SIG-M5 treated with dmso at 0.1 percent for 504 hours (cell line): ENCODE measurements around the gene SLC9A9.
"Not testable (repeated sequence)": the region's sequence is repeated elsewhere in the genome, so short reads cannot be mapped to it uniquely, and the experiment has no call there.

Experiments used
- DNase-seq: peaks from one replicate; lab custom pipeline; 2025; ENCODE audit not compliant: unreplicated experiment; lab: John Stamatoyannopoulos, UW

SLC9A9 gene

DNA sequence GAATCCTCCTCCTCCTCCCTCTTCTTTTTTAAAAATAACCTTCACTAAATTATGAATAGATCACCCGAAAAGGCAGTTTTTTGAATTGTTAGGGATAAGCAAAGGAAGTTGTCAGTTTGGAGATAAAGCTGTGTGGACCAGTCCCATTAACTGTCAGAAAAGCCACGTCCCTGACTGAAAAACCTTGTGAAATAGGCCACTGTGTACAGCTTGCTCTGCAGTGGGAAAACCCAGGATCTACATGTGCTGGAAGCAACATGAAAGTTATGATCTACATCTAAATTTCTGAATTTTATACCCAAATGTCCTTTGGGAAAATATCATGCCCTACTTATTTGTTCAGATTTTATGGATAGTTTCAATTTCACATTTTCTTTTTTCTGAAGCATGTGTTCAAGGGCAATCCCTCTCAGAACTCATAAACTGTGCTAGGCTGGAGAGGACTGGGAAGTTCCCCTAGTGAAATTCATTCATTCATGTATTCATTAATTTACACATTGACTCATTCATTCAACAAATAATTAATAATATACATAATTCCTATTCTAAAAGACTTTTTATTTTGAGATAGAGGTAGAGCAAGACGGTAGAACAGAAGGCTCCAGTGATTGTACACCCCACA is 149.5 kb downstream of the SLC9A9 start:
- no peak for DNase-seq

DNA sequence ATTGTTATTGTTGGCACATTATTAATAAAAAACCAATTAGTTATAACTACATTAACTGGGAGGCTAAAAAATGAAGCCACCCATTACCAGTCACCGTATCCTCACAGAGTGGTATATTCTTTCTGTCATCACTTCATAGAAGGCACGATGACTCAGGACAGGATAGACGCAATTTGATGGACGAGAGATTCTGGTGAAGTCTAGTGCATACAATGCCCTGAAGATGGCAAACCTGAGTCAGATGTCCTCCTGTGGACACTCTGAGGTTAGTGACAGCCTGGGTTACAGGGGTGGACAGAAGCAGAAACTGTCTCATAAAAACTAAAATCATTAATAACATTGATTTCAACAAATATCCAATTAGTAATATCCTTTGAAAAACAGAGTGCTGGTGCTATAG is 150.3 kb downstream of the SLC9A9 start:
- no peak for DNase-seq

DNA sequence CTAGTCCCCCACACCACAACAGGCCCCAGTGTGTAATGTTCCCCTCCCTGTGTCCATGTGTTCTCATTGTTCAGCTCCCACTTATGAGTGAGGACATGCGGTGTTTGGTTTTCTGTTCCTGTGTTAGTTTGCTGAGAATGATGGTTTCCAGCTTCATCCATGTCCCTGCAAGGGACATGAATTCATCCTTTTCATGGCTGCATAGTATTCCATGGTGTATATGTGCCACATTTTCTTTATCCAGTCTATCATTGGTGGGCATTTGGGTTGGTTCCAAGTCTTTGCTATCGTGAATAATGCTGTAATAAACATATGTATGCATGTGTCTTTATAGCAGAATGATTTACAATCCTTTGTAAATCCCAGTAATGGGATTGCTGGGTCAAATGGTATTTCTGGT is 152.9 kb downstream of the SLC9A9 start:
- DNase-seq, result not testable (repeated sequence)

DNA sequence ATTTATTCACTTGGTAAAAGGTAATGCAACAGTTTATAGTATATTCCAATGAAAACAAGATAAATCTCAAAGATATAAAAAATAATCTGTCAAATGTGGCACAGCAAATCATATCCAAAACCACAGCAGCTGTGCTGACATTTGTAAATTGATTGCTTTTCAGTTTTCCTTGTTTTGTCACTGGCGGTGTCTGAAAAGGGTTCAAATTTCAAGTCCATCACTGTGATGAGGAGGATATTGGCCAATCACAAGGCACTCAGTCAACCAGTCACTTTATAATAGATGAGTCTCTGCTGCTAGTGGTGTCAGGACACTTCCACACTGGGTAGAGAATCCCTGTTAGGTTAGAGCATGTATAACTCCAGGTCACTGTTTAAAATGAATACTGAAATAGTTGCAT is 154.8 kb downstream of the SLC9A9 start:
- DNase-seq, result no peak

DNA sequence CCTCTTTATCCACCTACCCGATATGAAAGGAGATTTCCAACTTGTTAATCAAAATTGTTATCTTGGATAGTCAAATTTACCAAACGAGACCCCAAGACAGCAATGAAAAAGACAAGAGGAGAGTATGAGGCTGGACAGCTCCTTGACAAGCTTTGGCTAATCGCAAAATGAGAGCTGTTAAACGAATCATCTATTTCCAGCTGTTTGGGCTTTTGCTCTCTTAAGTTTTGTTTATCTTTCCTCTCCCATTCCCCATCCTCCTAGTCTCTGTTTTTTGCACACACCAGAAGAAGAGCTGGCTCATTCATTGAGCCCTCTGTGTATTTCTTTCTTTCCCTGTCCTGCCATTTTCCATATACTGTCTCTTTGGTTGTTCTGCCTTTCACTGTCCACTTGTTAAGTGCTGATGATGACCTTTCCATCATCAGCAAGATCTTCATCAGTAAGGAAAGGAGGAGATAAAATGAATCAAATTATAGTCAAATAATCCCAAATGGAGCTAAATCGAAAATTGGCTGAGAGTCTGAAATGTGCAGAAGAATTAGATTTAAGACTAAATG is 161.6 kb downstream of the SLC9A9 start:
- no peak for DNase-seq

DNA sequence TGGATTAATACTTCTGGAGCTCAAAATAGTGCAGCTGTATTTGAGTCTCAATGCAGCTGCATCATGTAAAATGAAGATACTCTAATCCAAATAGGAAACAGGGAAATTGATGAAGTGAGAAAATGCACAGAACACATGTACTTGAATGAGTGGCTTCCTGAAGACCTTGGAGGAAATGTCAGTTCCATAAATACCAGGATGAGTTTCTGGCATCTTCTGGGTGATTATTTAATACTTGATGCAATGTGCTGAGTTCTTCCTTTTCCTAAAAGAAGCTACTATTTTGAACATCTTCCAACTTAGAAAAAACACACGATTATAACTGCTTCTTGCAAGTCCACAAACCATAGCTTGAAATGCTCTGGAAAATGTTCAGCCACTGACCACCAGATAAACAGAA is 162.8 kb downstream of the SLC9A9 start:
- DNase-seq, result no peak

DNA sequence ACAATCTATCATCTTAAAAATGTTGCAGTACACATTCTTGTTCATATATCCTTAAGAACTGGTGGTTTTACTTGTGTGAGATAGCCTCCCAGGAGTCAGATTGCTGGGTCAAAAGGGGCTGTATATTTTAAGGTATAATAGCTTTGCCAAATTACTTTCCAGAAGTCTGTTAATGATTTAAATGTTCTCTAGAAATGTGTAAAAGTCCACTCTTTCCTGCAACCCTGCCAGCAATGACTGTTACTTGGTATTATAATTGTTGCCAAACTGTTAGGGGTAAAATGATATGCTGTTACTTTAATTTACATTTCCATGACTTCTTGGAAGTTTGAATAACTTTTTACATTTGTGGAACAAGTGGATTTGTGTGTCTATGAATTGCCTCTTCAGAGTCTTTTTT is 170.8 kb downstream of the SLC9A9 start:
- DNase-seq, result no peak

DNA sequence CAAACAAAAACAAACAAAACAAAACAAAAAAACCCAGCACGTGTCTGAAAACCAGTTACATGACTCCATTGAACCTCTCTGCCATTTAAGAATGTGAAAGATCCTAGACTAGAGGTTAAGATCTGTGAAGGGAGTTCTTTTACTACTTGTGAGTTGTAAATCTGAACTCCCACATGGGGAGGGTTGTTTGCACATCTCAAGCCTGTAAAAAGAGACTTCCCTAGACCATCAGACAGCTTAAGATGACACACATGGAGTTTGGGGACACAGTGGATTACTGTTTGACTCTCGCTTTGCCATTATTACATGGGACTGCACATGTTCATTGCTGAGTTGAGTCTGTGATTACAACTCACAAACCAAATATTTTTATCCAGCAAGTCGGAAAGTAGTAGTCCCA is 171.5 kb downstream of the SLC9A9 start:
- no peak for DNase-seq

DNA sequence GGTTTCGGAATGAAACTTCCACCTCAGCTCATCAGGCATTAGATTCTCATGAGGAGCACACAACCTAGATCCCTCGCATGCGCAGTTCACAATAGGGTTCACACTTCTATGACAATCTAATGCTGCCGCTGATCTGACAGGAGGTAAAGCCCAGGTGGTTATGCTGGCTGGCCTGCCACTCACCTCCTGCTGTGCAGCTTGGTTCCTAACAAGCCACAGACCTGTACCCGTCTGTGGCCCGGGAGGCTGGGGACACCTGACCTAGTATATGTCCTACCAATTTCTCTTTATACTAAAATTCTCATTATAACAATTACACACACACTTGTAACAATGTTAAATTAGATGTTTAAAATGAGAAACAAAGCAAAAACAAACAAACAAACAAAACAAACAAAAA is 172.2 kb downstream of the SLC9A9 start:
- DNase-seq, result no peak

DNA sequence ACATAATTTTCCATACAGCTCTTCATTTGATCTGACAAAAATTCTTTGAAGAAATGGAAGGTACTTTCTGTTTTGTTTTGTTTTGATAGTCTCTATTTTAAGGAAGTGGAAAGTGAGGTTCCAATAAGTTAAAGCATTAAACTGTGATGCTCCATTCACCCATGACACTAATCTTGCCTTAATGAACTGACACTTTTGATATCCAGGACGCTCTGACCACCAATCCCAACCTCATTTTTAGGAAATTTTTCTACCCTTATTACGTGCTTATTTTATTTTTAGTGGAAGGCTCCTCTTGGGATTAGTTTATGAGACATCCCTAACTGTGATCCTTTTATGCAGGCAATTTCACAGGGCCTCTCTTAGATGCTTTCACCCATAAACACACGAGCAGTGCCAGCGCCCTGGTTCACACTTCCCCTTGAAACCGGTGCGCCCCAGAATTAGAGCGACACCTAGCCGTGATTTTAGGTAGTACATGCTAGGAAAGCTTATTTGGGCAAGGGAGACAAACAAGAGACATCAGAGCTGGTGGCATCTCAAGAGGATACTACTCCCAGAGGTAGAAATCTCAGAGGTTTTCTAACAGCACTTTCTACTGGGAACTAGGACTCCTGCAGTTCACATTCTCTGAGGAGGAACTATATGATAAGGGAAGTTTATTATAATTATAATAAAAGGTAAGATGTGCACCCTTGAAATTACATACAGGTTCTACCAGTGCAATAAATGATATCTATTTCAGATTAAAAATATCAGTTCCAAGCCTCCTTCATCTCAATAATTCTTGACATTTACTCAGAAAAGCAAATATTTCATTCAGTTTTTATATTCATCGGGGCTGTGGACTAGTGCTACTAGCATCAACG is 173.9 kb downstream of the SLC9A9 start:
- peak; percentile 73 for DNase-seq

DNA sequence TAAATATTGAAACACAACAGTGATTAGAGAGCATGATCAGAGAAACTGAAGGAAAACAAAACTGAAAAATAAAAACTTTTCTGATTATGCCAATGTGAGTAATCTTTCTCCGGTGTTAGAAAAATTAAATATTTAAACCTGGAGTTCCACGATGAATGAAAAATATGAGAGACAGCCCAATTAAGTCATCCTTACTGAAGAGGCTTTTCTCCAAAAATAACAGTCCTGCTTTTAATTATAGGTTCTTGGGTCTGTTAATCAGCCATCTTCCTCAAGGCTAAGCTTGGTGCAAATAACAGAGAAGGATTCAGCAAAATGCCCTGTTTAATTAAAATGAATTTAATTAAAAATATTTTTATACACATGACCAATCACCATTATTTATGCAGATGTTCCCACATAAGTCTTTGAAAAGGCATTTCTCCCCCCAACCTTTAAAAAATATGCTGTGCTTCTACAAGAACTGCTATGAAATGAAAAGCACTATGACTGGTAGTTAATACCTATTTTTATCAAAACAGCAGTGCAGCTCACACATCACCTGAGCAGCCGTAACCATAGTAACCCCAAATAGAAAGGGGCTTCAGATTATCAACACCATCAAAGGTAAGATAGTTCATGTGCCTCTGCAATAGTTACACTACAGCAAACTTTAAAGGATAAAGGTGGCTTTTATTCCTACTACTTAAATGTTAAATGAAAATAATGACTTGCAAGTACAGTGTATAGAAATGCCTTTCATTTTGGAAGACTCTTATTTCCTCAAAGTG is 175.7 kb downstream of the SLC9A9 start:
- DNase-seq, result no peak

DNA sequence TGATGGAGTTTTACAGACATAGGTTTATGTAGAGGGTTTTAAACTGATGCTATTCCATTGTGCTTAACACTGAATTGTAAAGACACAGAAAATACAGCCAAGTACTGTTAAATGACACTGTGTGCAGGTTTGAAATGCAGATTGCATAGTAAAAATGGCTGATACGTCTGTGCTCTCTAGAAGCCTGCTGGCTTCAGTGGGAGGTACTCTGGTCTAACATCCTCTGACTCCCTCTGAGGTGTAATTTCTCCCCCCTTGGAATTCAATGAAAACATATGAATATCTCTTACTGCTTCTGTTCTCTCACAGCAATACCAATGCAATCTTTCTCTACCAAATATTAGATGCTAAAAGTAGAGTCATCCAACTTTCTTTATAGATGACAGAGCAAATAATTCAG is 176.6 kb downstream of the SLC9A9 start:
- no peak for DNase-seq

DNA sequence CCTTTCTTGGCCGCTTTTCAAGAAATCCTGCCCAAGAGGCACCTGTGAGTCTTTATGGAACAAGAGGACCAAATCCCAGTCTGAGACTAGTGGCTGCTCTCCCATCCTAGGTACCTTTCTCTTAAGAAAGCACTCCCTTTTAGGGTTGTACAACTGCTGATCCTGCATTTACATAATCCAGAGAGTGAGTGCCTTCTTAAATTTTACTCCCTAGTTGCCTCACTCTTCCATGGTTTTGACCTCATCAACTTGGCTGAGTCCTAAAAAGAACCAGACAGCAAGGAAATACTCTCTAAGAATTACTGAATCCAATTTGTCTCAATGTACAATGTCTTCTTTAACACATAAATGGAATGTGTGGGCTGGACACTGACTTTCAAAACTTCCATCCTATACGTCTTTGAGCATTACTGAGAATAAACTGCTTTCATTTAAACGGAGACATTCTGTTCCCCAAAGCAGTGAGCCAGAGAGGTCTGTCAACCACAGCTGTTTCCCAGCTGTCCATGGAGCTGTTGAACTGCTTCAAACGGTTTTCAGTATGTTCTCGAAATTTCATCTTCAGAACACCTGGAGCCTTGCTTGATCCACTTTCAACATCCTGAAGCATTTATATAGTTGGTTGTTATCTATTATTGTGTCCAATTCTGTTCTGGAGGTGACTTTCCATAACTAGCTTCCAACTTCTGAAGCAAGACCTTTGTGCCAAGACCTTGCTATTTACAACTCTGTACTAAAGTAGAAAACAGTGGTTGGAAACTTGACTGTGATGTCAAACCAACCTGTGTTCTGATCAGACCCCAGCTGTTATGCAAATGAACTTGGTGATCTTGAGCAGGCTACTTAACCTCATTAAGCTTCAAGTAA is 179.1 kb downstream of the SLC9A9 start:
- DNase-seq, result no peak

DNA sequence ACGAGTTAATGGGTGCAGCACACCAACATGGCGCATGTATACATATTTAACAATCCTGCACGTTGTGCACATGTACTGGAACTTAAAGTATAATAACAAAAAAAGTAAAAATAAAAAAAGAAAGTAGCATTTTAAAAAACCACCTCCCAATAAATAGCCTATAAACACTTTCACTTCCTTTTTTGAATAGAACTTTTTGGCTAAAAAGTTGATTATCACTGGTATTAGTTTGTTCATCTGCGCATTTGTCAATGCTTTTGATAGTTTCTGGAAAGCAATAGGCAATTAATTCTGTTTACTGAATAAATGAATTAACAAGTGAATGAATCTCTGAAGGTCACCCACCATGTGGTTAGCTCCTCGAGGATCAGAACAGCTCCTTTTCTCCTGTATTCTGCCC is 179.9 kb downstream of the SLC9A9 start:
- DNase-seq, result no peak

DNA sequence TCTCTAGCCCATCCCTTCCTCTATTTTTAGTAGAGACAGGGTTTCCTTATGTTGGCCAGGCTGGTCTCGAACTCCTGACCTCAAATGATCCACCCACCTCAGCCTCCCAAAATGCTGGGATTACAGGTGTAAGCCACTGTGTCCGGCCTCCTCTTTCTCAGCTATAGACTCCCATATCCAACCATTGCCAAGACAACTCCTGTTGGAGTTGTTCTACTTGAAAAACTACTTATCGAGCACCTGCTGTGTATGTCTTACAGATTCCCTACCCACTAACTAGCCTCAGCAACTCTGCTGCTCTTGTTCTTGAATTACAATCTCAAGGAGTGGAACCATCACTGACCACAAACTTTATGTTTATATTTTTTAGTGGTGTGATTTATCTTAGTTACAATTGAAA is 186.6 kb downstream of the SLC9A9 start:
- DNase-seq, result no peak

DNA sequence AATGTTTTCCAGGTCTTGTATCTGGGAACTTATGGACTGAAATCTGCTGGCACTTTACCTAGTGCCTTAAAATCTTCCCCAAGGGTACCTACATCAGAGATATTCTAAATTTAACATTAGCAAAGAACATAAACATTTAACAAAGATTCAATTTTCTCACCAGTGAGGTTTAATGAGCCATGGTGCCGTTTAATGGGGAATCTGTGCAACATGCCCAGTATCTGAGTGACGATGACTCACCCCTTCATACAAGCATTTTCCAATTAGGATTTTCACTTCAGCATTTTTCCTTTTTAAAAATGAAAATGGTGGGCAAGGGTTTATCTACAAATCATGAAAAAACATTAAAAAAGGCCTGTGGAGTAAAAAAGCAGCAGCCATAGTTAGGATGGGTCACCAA is 189.4 kb downstream of the SLC9A9 start:
- no peak for DNase-seq

DNA sequence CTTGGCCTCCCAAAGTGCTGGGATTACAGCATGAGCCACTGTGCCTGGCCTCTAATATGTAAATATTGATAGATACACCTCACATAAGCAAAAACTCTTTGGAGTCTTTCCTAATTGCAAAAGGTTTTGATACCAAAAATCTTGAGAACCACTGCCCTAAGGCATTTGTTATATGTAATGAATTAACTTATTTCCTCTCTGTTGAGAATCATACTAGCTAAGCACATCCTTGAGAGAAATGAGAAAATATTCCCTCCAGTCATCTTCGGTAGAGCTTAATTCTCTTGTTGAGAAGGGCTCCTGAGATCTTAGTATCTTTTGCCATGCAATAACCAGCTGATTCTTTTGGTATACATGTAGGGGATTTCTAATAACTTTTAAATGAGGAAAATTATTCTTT is 190.2 kb downstream of the SLC9A9 start:
- no peak for DNase-seq

DNA sequence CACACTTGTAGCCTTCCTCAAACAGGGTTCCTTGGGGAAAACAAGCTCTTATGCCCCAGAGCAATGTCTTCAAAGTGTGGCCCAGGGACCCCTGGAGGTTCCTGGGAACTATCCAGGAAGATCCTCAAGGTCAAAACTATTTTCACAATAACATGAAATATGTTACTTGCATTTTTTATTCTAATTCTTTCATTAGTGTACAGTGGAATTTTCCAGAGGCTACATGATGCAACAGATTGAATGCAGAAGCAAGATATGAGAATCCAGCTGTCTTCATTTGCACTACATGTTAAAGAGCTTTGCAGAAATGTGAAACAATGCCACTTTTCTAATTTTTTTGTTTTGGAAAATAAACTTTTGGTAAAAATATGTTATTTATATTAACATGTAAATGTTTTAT is 190.9 kb downstream of the SLC9A9 start:
- DNase-seq, result no peak

DNA sequence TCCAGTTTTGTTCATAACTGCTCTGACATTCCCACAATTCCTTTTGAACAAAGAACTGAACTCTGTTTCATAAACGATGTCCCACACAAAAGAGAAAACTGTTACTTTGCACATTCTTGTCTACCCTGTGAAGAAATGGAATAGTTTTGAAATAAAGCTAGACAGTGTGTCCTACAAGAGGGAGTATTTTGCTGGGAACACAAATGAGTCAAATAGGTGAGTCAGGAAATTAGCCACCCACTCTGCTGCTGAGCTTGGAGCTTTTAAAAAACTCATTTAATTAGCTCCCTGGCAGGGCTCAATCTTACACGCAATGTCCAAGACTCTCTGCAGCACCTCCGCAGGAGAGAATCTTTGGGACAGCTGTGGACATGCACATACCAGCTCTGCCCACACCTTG is 193.4 kb downstream of the SLC9A9 start:
- no peak for DNase-seq

DNA sequence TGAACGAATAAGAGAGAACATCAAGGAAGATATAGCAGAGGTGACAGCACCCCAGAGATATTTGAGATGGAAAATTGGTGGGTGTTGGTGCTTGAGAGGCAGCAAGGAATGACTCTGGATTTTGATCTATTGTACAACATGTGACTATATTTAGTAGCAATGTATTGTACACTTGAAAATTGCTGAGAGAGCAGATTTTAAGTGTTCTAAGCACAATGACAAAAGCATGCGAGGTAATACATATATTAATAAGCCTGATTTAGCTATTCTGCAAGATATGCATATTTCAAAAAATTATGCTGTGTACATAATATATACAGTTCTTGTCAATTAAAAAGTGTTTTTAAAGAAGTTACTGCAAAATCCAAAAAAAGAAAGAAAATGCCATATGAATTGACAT is 194.3 kb downstream of the SLC9A9 start:
- DNase-seq, result no peak

DNA sequence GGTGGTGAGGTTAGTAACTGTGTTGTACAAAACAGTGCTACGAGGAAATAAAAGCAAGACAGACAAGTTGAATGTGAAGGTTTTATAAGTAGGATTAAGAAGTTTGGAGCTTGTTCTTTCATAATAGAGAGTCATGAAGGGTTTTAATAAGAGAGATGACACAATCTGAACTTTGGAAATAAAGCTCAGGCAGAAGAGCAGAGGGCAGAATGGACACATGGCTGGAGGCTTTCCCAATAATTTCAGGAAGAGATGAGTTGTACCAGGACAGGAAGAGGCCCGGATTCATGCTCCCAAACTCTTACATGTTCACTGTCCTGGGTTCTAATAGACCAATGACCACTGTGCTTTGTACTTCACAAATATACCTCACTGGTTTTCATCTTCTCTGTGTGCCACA is 194.8 kb downstream of the SLC9A9 start:
- DNase-seq, result no peak
